ENCODE data around the gene MRPL49.

MRPL49 gene

GRCh38 chr11:65121865-65122696, at the start of gene MRPL49, which contains the start of gene FAU:
TSS of gene MRPL49 (plus strand) at chr11:65122321. CDS start at chr11:65122347, 26 bp downstream.
TSS of gene FAU (minus strand) at chr11:65122134. CDS start at chr11:65121813, 321 bp downstream.
- peak; percentile 98 for DNase-seq

GRCh38 chr11:65072631-65072966, 49.5 kb upstream of the MRPL49 start:
- no peak for DNase-seq

DNA sequence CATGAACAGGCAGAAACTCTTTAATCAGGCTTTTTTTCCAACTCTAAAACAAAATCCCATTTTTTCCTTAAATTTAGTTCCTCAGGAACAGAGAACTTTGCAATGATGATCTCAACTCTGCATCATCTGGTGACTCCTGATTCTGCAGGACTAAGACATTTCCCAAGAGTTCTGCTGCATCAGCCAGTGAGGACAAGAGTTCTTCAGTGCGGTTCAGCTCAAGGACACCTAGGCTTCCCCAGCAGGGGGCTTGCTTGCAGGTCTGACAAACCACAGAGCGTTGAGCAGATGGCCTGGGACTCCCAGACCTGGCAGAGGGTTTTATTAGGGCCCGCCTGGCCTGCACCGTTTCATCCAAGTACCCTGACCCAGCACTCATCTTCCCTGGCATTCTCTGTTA, 44.7 kb upstream of the MRPL49 start:
- no peak for DNase-seq

DNA sequence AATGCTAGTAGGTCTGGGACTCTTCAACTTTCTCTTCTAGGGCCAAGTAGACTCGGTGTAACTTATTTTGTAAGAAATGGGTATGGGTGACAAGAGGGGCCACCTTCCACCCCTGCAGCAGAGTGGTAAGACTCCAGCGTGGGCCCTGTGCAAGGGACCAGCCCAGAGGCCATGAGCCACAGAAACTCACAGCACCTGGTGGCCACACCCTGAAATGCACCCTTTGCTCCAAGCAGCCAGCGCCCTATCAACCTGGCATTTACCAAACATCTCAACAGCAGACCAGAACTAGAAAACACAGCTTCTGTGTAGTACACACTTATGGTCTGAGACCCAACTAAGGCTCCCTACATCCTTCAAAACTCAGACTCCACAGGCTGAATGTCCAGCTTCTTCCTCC, 44.0 kb upstream of the MRPL49 start:
- DNase-seq, result peak; percentile 61

GRCh38 chr11:65078786-65079342, 43.3 kb upstream of the MRPL49 start:
- no peak for DNase-seq

GRCh38 chr11:65083134-65083833, 38.8 kb upstream of the MRPL49 start:
- DNase-seq, result no peak

DNA sequence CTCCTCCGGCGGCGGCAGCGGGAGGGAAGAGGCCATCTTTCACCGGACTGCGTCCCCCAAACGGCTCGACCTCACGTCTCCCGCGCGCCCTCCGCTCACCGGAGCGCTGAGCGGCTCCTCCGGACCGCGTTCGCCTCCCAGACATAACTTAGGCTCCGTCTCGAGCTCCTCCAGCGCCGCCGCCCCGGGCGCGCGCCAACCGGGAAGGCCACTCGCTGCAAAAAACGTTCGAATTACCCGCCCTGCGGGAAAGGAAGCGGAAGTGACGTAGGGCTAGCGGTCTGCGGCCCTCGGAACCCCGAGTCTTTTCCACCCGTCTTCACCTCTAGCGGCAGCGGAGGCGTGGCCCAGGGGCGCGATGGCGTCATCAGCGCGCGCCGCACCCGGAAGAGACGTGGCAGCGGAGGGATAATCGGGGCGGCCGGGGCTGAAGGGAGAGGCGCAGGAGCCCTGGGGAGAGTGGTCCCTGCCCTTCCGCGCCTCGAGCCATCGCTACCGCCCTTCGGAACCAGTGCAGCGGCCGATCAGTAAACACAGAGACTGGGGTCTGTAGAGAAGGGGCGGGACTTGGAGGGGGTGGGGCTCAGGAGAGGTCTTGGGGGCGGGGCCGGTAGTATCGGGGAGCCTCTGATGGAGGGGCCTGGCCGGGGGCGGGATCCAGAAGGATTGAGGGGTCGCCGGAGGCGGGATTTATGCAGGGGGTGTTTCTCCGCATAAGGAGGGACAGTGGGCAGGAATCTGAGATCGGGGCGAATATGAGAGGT, 38.1 kb upstream of the MRPL49 start, which contains the start of the genes CDCA5 and ZFPL1:
CDCA5 (minus strand) TSS at position 207 of the 764 bp plus-strand sequence; CDS start at position 145, 62 bp downstream.
ZFPL1 (plus strand) TSS at position 389 of the 764 bp plus-strand sequence. CDS start 477 bp downstream, outside the sequence.
- peak; percentile 95 for DNase-seq

DNA sequence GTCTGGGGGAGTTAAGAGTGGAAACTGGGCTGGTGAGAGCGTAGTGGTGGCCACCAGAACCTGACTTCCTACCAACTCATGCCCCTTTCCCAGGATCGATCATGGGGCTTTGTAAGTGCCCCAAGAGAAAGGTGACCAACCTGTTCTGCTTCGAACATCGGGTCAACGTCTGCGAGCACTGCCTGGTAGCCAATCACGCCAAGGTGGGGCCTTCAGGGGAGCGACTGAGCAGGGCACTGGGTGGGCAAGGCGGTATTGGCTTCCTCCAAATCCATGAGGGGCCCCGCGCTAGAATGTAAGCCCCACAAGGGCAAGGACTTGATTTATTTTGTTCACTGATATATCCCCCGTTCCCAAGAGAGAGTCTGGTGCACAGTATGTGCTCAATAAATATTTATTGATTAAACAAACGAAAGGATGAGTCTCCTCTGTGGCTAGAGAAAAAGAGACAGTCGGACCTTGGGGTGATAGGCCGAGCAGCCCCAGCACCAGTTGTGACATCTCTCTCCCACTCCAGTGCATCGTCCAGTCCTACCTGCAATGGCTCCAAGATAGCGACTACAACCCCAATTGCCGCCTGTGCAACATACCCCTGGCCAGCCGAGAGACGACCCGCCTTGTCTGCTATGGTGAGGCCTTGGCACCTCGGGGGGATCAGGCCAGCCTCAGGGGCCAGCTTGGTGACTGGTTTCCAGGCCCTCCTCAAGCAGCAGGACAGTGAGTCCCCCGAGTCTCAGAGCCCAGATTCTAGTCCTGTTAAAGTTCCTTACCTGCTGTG, 37.3 kb upstream of the MRPL49 start:
- no peak for DNase-seq

GRCh38 chr11:65085446-65085845, 36.7 kb upstream of the MRPL49 start:
- DNase-seq, result no peak

DNA sequence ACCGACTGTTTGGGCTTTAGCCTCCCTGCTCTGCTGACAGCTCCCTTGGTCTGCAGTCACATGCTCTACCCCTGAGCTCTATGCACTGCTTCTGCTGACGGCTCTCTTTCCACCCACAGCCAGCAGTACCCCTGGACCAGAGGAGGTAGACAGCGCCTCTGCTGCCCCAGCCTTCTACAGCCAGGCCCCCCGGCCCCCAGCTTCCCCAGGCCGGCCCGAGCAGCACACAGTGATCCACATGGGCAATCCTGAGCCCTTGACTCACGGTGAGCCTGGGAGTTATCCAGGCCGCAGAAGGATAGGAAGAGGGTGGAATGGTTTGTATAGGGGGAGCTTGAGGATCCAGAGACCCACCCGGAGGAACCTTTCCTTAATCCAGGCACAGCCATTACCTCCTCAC, 35.3 kb upstream of the MRPL49 start:
- no peak for DNase-seq

DNA sequence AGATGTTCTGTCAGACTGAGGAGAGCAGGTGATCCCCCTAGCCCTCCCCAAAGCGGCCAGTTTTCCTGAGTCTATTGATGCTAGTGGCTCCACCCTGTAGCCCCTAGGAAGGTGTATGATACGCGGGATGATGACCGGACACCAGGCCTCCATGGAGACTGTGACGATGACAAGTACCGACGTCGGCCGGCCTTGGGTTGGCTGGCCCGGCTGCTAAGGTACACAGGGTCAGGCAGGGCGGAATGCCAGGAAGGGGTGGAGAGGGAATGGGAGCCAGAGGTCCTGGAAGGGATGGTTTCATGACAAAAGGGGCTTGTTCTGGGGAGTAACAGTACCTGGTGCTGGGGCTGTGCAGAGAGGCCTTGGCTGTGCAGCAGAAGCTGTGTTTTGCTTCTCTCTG, 34.9 kb upstream of the MRPL49 start:
- DNase-seq, result no peak

- DNase-seq, result no peak
Observed at GRCh38 chr11:65087827-65088226, 34.3 kb upstream of the MRPL49 start.

- DNase-seq, result no peak
Observed at GRCh38 chr11:65089621-65090020, 32.5 kb upstream of the MRPL49 start.

DNA sequence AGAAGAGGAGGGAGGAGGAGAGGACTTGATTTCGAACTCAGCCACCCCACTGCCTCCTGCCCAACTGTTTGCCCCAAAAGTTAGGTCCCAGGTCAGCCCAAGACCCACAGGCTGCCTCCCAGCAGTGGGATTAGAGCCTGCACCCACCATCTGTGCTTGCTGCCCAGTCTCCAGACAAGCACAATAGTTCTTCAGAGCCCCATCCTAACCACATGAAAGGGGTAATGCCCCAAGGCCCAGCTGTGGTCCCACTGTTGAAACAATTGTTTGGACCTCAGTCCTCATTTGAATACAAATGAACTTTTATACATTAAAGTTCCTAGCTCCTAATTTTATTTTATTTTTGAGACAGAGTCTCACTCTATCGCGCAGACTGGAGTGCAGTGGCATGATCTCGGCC, 31.5 kb upstream of the MRPL49 start:
- no peak for DNase-seq

GRCh38 chr11:65095427-65095826, 26.7 kb upstream of the MRPL49 start:
- DNase-seq, result no peak

DNA sequence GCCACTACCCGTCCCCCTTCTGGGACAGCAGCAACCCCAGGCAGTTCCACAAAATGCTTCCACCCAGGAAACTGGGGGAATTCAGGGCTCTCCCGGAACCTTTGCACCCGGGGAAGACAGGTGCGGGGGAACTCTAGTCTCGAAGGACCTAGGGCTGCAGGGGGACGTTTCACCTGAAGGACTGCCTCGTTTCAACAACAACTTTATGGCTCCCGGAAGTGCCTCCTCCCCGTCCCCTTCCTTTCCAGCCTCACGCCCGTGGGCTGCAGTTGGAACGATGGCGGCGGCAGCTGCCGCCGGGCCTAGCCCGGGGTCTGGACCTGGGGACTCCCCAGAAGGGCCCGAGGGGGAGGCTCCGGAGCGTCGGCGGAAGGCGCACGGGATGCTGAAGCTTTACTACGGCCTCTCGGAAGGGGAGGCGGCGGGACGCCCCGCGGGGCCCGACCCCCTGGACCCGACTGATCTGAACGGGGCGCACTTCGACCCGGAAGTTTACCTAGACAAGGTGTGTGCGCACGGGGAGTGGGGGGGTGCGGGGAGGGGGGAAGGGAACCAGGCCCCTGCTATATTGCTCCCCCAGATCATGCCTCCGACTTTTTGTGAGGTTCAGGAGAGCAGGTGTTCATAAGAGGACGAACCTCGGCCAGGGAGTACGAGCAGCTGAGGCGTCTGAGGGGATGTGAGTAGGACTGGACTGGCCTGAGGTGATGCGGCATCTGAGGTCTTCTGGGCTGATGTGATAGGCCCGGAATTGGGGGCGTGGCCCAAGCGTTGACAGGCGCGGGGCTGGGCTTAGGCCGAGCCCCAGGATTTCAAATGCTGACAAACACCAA, 25.9 kb upstream of the MRPL49 start, which contains the start of gene VPS51:
VPS51 (plus strand) TSS at position 241 of the 833 bp plus-strand sequence; CDS start at position 278, 37 bp downstream.
- DNase-seq, result peak; percentile 77

GRCh38 chr11:65096926-65097325, 25.2 kb upstream of the MRPL49 start:
- DNase-seq, result no peak

GRCh38 chr11:65100674-65101350, 21.3 kb upstream of the MRPL49 start:
- no peak for DNase-seq

GRCh38 chr11:65102142-65103095, 19.7 kb upstream of the MRPL49 start:
- no peak for DNase-seq
